Smooth muscle cell (in vitro differentiated cells): Measurements from ENCODE around the gene KLHDC2. TPM values are rescaled to one million over a fixed set of nuclear protein-coding genes. Genes with fewer than 3 reads are reported as not detected.
"Not testable (repeated sequence)": the region's sequence is repeated elsewhere in the genome, so short reads cannot be mapped to it uniquely, and the experiment has no call there.

Source experiments
- DNase-seq: peaks from one replicate; lab custom pipeline; 2025; ENCODE audit not compliant: unreplicated experiment; lab: John Stamatoyannopoulos, UW
- H2AFZ ChIP-seq: fragments of 200-600 bp; sonication (generic); 2 replicates; pipeline ENCODE4 v1.6.0; 2016; ENCODE audit warnings: antibody characterized with exemption, low read depth, mild to moderate bottlenecking
- H3F3A ChIP-seq: fragments of 200-600 bp; sonication (generic); 2 replicates; pipeline ENCODE4 v1.6.0; 2017; ENCODE audit warnings: antibody characterized with exemption, low read depth
- H3K27ac ChIP-seq: fragments of 200-600 bp; sonication (generic); 2 replicates; pipeline ENCODE4 v1.5.1; 2016; ENCODE audit warnings: low read depth, mild to moderate bottlenecking
- H3K27me3 ChIP-seq: fragments of 200-600 bp; sonication (generic); 2 replicates; pipeline ENCODE4 v1.6.1; 2016; ENCODE audit warnings: low read depth, mild to moderate bottlenecking
- H3K36me3 ChIP-seq: fragments of 200-600 bp; sonication (generic); 2 replicates; pipeline ENCODE4 v1.5.1; 2016; ENCODE audit warnings: low read depth
- H3K4me1 ChIP-seq: fragments of 200-600 bp; sonication (generic); 2 replicates; pipeline ENCODE4 v1.5.1; 2016; ENCODE audit warnings: low read depth
- H3K4me2 ChIP-seq: fragments of 200-600 bp; sonication (generic); 2 replicates; pipeline ENCODE4 v1.6.0; 2016; ENCODE audit warnings: mild to moderate bottlenecking
- H3K4me3 ChIP-seq: fragments of 200-600 bp; sonication (generic); 2 replicates; pipeline ENCODE4 v1.5.1; 2016; ENCODE audit warnings: mild to moderate bottlenecking
- H3K79me2 ChIP-seq: fragments of 200-600 bp; sonication (generic); 2 replicates; pipeline ENCODE4 v1.6.0; 2016; ENCODE audit warnings: low read depth, mild to moderate bottlenecking
- H3K9ac ChIP-seq: fragments of 200-600 bp; sonication (generic); 2 replicates; pipeline ENCODE4 v1.6.0; 2016; ENCODE audit warnings: low read depth
- H3K9me3 ChIP-seq: fragments of 200-600 bp; sonication (generic); replicated peaks from 2 replicates; pipeline ENCODE4 v1.5.1; 2016; ENCODE audit warnings: low read depth
- H4K20me1 ChIP-seq: fragments of 200-600 bp; sonication (generic); 2 replicates; pipeline ENCODE4 v1.6.0; 2016; ENCODE audit warnings: low read depth
- WGBS: methylation state at CpG from one replicate; pipeline ENCODE4 v1.1.7; 2016; ENCODE audit warnings: low lambda C conversion rate; 5-methylcytosine and 5-hydroxymethylcytosine counted together
- polyA plus RNA-seq: library from polyadenylated mRNA; unstranded; fragments of >200 nt; fragmentation: Nextera tagmentation; extraction: Ambion mirVana; gene quantifications from 2 replicates; pipeline ENCODE4 v1.2.1, GENCODE V29; 2016
- total RNA-seq: library from RNA; depleted of rRNA; stranded (reverse); fragments of >200 nt; gene quantifications from 2 replicates; pipeline ENCODE4 v1.2.3, GENCODE V29; 2014
- TF ChIP-seq, protein P1 (sequence below): fragments of 200-600 bp; sonication (generic); IDR thresholded peaks from 2 replicates; pipeline ENCODE4 v1.5.1; 2017; ENCODE audit warnings: borderline replicate concordance, mild to moderate bottlenecking, antibody characterized with exemption; ENCODE audit not compliant: insufficient read depth, poor library complexity, severe bottlenecking

The KLHDC2 gene
- total and polyA plus RNA-seq, 2 experiments from 2014 or later, result 52.0 to 88.9 TPM

DNA sequence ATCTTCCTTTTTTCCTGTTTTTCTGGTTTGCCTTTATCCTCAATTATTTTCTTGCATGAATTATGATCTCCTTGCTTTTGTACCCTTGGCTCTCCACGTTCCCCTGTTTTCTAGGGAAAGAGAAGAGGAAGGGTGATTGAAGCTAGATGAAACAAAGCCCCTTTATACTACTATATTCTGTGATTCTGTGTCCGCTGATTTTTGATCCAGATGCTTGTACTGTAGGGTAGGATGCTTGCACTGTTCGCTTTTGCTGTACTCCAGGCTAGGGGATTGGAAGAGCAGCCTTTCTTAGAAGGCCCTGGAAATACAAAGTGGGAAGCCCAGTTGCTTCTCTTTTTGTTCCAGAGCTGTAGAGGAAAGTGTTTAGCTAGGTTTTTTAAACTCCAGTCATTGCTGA is 35.1 kb upstream of the KLHDC2 start:
- DNase-seq, result no peak
- Histone ChIP-seq H3K4me1 (no peaks in the 10 kb centered on the region), H2AFZ (no peak overlapping the region), H3K27ac (no peak overlapping the region), H3K9ac (no peak overlapping the region), H3K36me3 (peaks cover 6% of the 10 kb centered on the region), H3K4me2 (no peak overlapping the region), H3K4me3 (no peak overlapping the region), H3K9me3 (no peaks in the 10 kb centered on the region), H3K79me2 (no peaks in the 10 kb centered on the region), H3F3A (no peaks in the 10 kb centered on the region), H3K27me3 (no peaks in the 10 kb centered on the region), H4K20me1 (no peaks in the 10 kb centered on the region)
- 92% methylated on average over 3 of the region's 3 CpGs for WGBS
- TF ChIP-seq, protein P1, sequence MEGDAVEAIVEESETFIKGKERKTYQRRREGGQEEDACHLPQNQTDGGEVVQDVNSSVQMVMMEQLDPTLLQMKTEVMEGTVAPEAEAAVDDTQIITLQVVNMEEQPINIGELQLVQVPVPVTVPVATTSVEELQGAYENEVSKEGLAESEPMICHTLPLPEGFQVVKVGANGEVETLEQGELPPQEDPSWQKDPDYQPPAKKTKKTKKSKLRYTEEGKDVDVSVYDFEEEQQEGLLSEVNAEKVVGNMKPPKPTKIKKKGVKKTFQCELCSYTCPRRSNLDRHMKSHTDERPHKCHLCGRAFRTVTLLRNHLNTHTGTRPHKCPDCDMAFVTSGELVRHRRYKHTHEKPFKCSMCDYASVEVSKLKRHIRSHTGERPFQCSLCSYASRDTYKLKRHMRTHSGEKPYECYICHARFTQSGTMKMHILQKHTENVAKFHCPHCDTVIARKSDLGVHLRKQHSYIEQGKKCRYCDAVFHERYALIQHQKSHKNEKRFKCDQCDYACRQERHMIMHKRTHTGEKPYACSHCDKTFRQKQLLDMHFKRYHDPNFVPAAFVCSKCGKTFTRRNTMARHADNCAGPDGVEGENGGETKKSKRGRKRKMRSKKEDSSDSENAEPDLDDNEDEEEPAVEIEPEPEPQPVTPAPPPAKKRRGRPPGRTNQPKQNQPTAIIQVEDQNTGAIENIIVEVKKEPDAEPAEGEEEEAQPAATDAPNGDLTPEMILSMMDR, result no peak

DNA sequence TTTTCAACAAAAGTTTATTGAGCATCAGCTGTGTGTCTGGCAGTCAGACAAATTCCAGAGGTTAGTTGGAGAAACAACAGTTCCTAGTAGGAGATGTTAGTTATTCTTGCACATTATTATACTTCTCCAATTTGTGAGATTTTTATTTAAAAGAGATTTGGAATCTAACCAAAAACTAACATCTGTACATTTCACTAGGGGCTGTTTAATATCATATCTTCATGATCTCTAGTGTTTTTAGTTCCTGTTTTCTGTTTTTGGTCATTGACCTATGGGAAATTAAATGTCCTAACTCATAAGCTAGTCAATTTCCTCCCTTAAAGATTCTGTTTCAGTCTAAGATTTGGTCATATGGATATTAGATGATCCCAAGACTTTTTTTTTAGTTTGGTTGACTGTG is 34.1 kb upstream of the KLHDC2 start:
- Histone ChIP-seq H3K9me3 (no peaks in the 10 kb centered on the region), H3K4me3 (no peak overlapping the region), H3K27me3 (no peaks in the 10 kb centered on the region), H3K79me2 (no peaks in the 10 kb centered on the region), H3F3A (no peaks in the 10 kb centered on the region), H3K9ac (no peak overlapping the region), H3K4me2 (no peak overlapping the region), H3K4me1 (no peaks in the 10 kb centered on the region), H3K36me3 (peaks cover 6% of the 10 kb centered on the region), H3K27ac (no peak overlapping the region), H2AFZ (no peak overlapping the region), H4K20me1 (no peaks in the 10 kb centered on the region)
- no peak for DNase-seq
- TF ChIP-seq, protein P1, result no peak

DNA sequence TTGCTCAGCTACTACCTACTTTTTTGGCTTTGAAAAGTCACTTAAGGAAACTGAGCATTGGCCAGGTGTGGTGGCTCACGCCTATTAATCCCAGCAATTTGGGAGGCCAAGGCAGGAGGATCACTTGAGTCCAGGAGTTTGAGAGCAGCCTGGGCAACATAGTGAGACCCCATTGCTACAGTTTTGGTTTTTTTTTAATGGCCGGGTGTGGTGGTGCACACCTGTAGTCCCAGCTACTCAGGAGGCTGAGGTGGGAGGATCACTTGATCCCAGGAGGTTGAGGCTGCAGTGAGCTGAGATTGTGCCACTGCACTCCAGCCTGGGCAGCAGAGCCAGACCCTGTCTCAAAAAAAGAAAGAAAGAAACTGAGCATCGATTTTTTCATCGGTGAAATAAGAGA is 32.3 kb upstream of the KLHDC2 start:
- H2AFZ ChIP-seq, DNase-seq: not testable (repeated sequence)
- WGBS, result 85% methylated on average over 4 of the region's 4 CpGs

DNA sequence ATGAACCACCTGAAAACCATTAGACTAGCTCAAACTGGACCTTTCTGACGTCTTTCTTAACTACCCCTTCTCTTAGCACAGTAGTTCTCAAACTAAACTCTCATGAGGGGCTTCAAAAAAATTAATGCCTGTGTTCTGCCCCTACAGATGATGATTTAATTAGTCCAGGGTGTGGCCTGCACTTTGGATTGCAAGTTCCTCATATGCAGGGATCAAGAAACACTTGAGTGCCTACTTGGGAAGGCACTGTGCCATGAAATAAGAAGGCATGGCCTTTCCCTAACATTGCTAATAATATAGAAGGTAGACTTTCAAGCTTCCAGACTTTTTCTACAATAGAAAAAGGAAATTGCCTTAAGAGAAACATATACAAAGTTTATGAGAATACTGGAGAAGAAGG is 22.8 kb upstream of the KLHDC2 start:
- Histone ChIP-seq H3K4me3 (no peak overlapping the region), H3K4me2 (no peak overlapping the region), H3K27me3 (no peaks in the 10 kb centered on the region), H3K9ac (no peak overlapping the region), H3F3A (no peaks in the 10 kb centered on the region), H2AFZ (no peak overlapping the region), H3K79me2 (no peaks in the 10 kb centered on the region), H3K36me3 (no peaks in the 10 kb centered on the region), H3K27ac (no peak overlapping the region), H3K9me3 (no peaks in the 10 kb centered on the region), H4K20me1 (no peaks in the 10 kb centered on the region), H3K4me1 (no peaks in the 10 kb centered on the region)
- TF ChIP-seq, protein P1, result no peak
- no peak for DNase-seq
- WGBS, result 68% methylated on average over 1 of the region's 1 CpG

More for the DNA sequence above, 32.3 kb upstream of the KLHDC2 start:
- not testable (repeated sequence) for H3K9ac ChIP-seq, H3K4me2 ChIP-seq, H3K27me3 ChIP-seq, H3K79me2 ChIP-seq, H3K27ac ChIP-seq, H3K36me3 ChIP-seq, H3F3A ChIP-seq, H3K4me3 ChIP-seq, H4K20me1 ChIP-seq, H3K4me1 ChIP-seq, H3K9me3 ChIP-seq

DNA sequence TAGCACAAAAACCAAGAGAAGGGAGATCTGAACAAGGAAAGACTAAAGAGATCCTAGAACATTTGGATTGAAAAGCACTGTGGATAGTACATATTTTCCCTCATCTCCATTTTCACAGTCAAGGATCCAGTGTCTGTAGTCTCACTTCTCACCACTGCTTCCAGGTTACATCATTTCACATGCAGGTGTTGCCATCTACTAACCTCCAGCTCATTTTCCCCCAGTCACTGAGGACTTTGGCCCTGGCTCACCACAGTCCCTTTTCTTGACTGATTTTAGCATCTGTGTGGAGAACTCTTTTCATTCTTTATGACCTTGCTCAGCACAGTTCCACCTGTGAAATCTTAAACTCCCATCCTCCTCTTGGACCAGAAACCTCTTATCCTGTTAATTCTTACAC is 21.5 kb upstream of the KLHDC2 start:
- H3K36me3 ChIP-seq, H4K20me1 ChIP-seq, H3F3A ChIP-seq, H3K9ac ChIP-seq, DNase-seq, H3K27ac ChIP-seq, H3K4me1 ChIP-seq, H3K4me3 ChIP-seq, H3K9me3 ChIP-seq, H3K27me3 ChIP-seq, H2AFZ ChIP-seq, H3K79me2 ChIP-seq, H3K4me2 ChIP-seq: not testable (repeated sequence)
